H1 (cell line): Measurements from ENCODE around the gene SLC19A3. TPM values are rescaled to one million over a fixed set of nuclear protein-coding genes. Genes with fewer than 3 reads are reported as not detected.

Experiments used
- BACH1 ChIP-seq: IDR thresholded peaks from 2 replicates; pipeline ENCODE4 v1.6.1; 2012; ENCODE audit warnings: low read length, improper control_type of control experiment
- CBX8 ChIP-seq: fragments of 300-800, 300-1000 bp; sonication (generic); IDR thresholded peaks from 2 replicates; pipeline ENCODE4 v1.7.1; 2016; ENCODE audit warnings: low read depth, low read length, borderline replicate concordance
- TAF7 ChIP-seq: optimal IDR thresholded peaks from 2 replicates; pipeline ENCODE3; 2011; ENCODE audit warnings: low read depth, mild to moderate bottlenecking, inconsistent platforms, low read length, moderate library complexity, borderline replicate concordance
- TEAD4 ChIP-seq: IDR thresholded peaks from 2 replicates; pipeline ENCODE4 v1.6.1; 2012; ENCODE audit warnings: low read depth, low read length, inconsistent platforms, mixed read lengths
- polyA plus RNA-seq, 7 experiments: library from polyadenylated mRNA; depleted of rRNA in 3 of 7; stranded (reverse) in 5 of 7; unstranded in 2 of 7; fragments of >200 nt in 5 of 7; fragments of 200-250 nt in 2 of 7; gene quantifications; 1 replicate in 5 of 7; 2 replicates in 1 of 7; 4 replicates in 1 of 7; pipeline versions ENCODE4 v1.2.1 to v1.2.3, GENCODE V29; 2011 to 2013; ENCODE audit warnings: missing spikeins in 2 of 7, mixed read lengths in 2 of 7
- total RNA-seq: library from RNA; stranded (reverse); fragmentation: NEBNext Ultra II Directional; extraction: Animal tissue kit (Norgen Biotek cat#: 25700); gene quantifications from 2 replicates; pipeline ENCODE4 v1.2.1, GENCODE V29; 2021
- TF ChIP-seq, protein P1 (sequence below), 3 experiments: IDR thresholded peaks; 1 replicate in 2 of 3; 2 replicates in 1 of 3; pipeline versions ENCODE4 v1.5.1 to v1.6.1; 2011; ENCODE audit warnings: low read length in 3 of 3, mild to moderate bottlenecking in 3 of 3, inconsistent platforms in 2 of 3, low read depth in 1 of 3, moderate library complexity in 1 of 3; ENCODE audit not compliant: insufficient read depth in 1 of 3; ENCODE audit errors: control extremely low read depth in 1 of 3

SLC19A3 gene
- total and polyA plus RNA-seq, 2 of the 8 experiments (the other 6 are each of a cell fraction or from before 2014, with no cell fraction given) = 7.0 to 9.8 TPM

- TF ChIP-seq, protein P1, sequence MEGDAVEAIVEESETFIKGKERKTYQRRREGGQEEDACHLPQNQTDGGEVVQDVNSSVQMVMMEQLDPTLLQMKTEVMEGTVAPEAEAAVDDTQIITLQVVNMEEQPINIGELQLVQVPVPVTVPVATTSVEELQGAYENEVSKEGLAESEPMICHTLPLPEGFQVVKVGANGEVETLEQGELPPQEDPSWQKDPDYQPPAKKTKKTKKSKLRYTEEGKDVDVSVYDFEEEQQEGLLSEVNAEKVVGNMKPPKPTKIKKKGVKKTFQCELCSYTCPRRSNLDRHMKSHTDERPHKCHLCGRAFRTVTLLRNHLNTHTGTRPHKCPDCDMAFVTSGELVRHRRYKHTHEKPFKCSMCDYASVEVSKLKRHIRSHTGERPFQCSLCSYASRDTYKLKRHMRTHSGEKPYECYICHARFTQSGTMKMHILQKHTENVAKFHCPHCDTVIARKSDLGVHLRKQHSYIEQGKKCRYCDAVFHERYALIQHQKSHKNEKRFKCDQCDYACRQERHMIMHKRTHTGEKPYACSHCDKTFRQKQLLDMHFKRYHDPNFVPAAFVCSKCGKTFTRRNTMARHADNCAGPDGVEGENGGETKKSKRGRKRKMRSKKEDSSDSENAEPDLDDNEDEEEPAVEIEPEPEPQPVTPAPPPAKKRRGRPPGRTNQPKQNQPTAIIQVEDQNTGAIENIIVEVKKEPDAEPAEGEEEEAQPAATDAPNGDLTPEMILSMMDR (IDR thresholded peaks at IDR 0.05; ENCODE audit: control extremely low read depth in 1 of 3, insufficient read depth in 1 of 3, low read depth in 1 of 3, low read length in 3 of 3) = peak; percentile 75 to 91 (median 84)
- no peak for TF ChIP-seq CBX8
- no peak for TF ChIP-seq TAF7
- peak; percentile 67 for TF ChIP-seq TEAD4
- no peak for TF ChIP-seq BACH1
Observed at GRCh38 chr2:227766373-227766883, 48.6 kb upstream of the SLC19A3 start (continued).
